Measurements from ENCODE around the gene SPRYD4.

Gene SPRYD4

GRCh38 chr12:56468216-56469006 is at the start of gene SPRYD4:
Gene SPRYD4 (plus strand): TSS chr12:56468578. CDS start chr12:56468592, 14 bp downstream.
- H3K4me3 ChIP-seq (ENCODE audit: low read depth, low read length) = peak within 1 kb of the TSS; percentile 89
- TF ChIP-seq CTCF (IDR thresholded peaks at IDR 0.05; ENCODE audit: borderline replicate concordance, insufficient read depth, low read depth, low read length) = no peak

GRCh38 chr12:56420411-56420810 is 48.0 kb upstream of the SPRYD4 start:
- TF ChIP-seq CTCF (IDR thresholded peaks at IDR 0.05; ENCODE audit: borderline replicate concordance, insufficient read depth, low read depth, low read length) = no peak
- no peak overlapping the region for H3K4me3 ChIP-seq (ENCODE audit: low read depth, low read length)

GRCh38 chr12:56425193-56425592 is 43.2 kb upstream of the SPRYD4 start:
- TF ChIP-seq CTCF (IDR thresholded peaks at IDR 0.05; ENCODE audit: borderline replicate concordance, insufficient read depth, low read depth, low read length) = no peak
- no peak overlapping the region for H3K4me3 ChIP-seq (ENCODE audit: low read depth, low read length)

- no peak overlapping the region for H3K4me3 ChIP-seq (ENCODE audit: low read depth, low read length)
- TF ChIP-seq CTCF (IDR thresholded peaks at IDR 0.05; ENCODE audit: borderline replicate concordance, insufficient read depth, low read depth, low read length) = no peak
These were observed 42.4 kb upstream of the SPRYD4 start for GRCh38 chr12:56425940-56426438.

- TF ChIP-seq CTCF (IDR thresholded peaks at IDR 0.05; ENCODE audit: borderline replicate concordance, insufficient read depth, low read depth, low read length) = no peak
- H3K4me3 ChIP-seq (ENCODE audit: low read depth, low read length) = no peak overlapping the region
These were observed 37.1 kb upstream of the SPRYD4 start for GRCh38 chr12:56431288-56431687.

- no peak for TF ChIP-seq CTCF (IDR thresholded peaks at IDR 0.05; ENCODE audit: borderline replicate concordance, insufficient read depth, low read depth, low read length)
- H3K4me3 ChIP-seq (ENCODE audit: low read depth, low read length) = no peak overlapping the region
These were observed 36.5 kb upstream of the SPRYD4 start for GRCh38 chr12:56431850-56432249.

GRCh38 chr12:56434828-56435227 is 33.5 kb upstream of the SPRYD4 start:
- H3K4me3 ChIP-seq (ENCODE audit: low read depth, low read length) = no peak overlapping the region
- TF ChIP-seq CTCF (IDR thresholded peaks at IDR 0.05; ENCODE audit: borderline replicate concordance, insufficient read depth, low read depth, low read length) = no peak

All from GM12875 (cell line).